GM23338 (cell line): Measurements from ENCODE around the gene MFAP4. TPM values are rescaled to one million over a fixed set of nuclear protein-coding genes. Genes with fewer than 3 reads are reported as not detected.

Source experiments
- ATAC-seq: fragments of 200-7000 bp; cut with Tn5 transposase; 3 replicates; pipeline ENCODE4 v1.9.1; 2020
- DNase-seq: peaks from one replicate; pipeline ENCODE4 v3.0.0-alpha.2; 2015; ENCODE audit warnings: low spot score
- H2AFZ ChIP-seq: fragments of 200-600 bp; sonication (generic); 2 replicates; pipeline ENCODE4 v1.8.0; 2016; ENCODE audit warnings: antibody characterized with exemption, mild to moderate bottlenecking, moderate library complexity
- H3F3A ChIP-seq: fragments of 200-600 bp; sonication (generic); replicated peaks from 2 replicates; pipeline ENCODE4 v1.8.0; 2017; ENCODE audit warnings: antibody characterized with exemption, mixed run types, low read depth
- H3K27ac ChIP-seq: fragments of 200-600 bp; sonication (generic); 2 replicates; pipeline ENCODE4 v1.6.1; 2016; ENCODE audit warnings: low read depth
- H3K27me3 ChIP-seq: fragments of 200-600 bp; sonication (generic); 2 replicates; pipeline ENCODE4 v1.8.0; 2016; ENCODE audit warnings: mild to moderate bottlenecking, mixed run types, moderate library complexity; ENCODE audit not compliant: insufficient read depth
- H3K36me3 ChIP-seq: fragments of 200-600 bp; sonication (generic); 2 replicates; pipeline ENCODE4 v1.8.0; 2016; ENCODE audit warnings: mild to moderate bottlenecking; ENCODE audit not compliant: insufficient read depth
- H3K4me1 ChIP-seq: fragments of 200-600 bp; sonication (generic); 2 replicates; pipeline ENCODE4 v1.8.0; 2016; ENCODE audit warnings: mild to moderate bottlenecking, moderate library complexity; ENCODE audit not compliant: insufficient read depth
- H3K4me2 ChIP-seq: fragments of 200-600 bp; sonication (generic); 2 replicates; pipeline ENCODE4 v1.7.1; 2017; ENCODE audit warnings: mixed run types
- H3K4me3 ChIP-seq: fragments of 200-600 bp; sonication (generic); 2 replicates; pipeline ENCODE4 v1.6.1; 2016; ENCODE audit warnings: mixed run types
- H3K79me2 ChIP-seq: fragments of 200-600 bp; sonication (generic); replicated peaks from 2 replicates; pipeline ENCODE4 v1.8.0; 2017; ENCODE audit warnings: mild to moderate bottlenecking; ENCODE audit not compliant: insufficient read depth
- H3K9me2 ChIP-seq: fragments of 200-600 bp; sonication (generic); 2 replicates; pipeline ENCODE4 v1.8.0; 2017; ENCODE audit not compliant: insufficient read depth
- H4K20me1 ChIP-seq: fragments of 200-600 bp; sonication (generic); replicated peaks from 2 replicates; pipeline ENCODE4 v1.8.0; 2017; ENCODE audit warnings: mild to moderate bottlenecking; ENCODE audit not compliant: insufficient read depth
- H3K27ac Mint-ChIP-seq: 2 replicates; pipeline ENCODE4 v1.8.0; 2020; ENCODE audit warnings: inconsistent platforms, mild to moderate bottlenecking, moderate library complexity, mixed read lengths
- H3K27me3 Mint-ChIP-seq: 3 replicates; pipeline ENCODE4 v1.8.0; 2022; ENCODE audit warnings: low read depth, mild to moderate bottlenecking, moderate library complexity, mixed read lengths, inconsistent platforms; ENCODE audit not compliant: insufficient read depth, poor library complexity
- H3K36me3 Mint-ChIP-seq: 3 replicates; pipeline ENCODE4 v1.8.0; 2021; ENCODE audit warnings: low read depth, mild to moderate bottlenecking, inconsistent platforms, moderate library complexity, mixed read lengths
- H3K4me1 Mint-ChIP-seq: 3 replicates; pipeline ENCODE4 v1.8.0; 2020; ENCODE audit warnings: mild to moderate bottlenecking, inconsistent platforms, mixed read lengths
- H3K4me3 Mint-ChIP-seq: 3 replicates; pipeline ENCODE4 v1.8.0; 2021; ENCODE audit warnings: moderate library complexity, mild to moderate bottlenecking, inconsistent platforms, mixed read lengths
- H3K9me3 Mint-ChIP-seq: 3 replicates; pipeline ENCODE4 v1.8.0; 2020; ENCODE audit warnings: moderate library complexity, mild to moderate bottlenecking, inconsistent platforms, mixed read lengths
- CREB1 ChIP-seq: fragments of 250-450 bp; sonication (Bioruptor Pico); IDR thresholded peaks from 2 replicates; pipeline ENCODE4 v1.5.0; 2020; ENCODE audit warnings: low read depth, mild to moderate bottlenecking, moderate library complexity
- EZH2 ChIP-seq: fragments of 200-600 bp; sonication (generic); IDR thresholded peaks from one replicate; pipeline ENCODE4 v1.8.0; 2017; ENCODE audit warnings: antibody characterized with exemption, mild to moderate bottlenecking, low read depth; ENCODE audit not compliant: unreplicated experiment
- EZH2phosphoT487 ChIP-seq: fragments of 200-600 bp; sonication (generic); IDR thresholded peaks from one replicate; pipeline ENCODE4 v1.8.1; 2018; ENCODE audit warnings: antibody characterized with exemption; ENCODE audit not compliant: unreplicated experiment
- NANOG ChIP-seq: IDR thresholded peaks from 2 replicates; pipeline ENCODE4 v1.6.1; 2016; ENCODE audit warnings: antibody characterized with exemption, borderline replicate concordance
- POLR2AphosphoS5 ChIP-seq: IDR thresholded peaks from 2 replicates; pipeline ENCODE4 v1.6.1; 2016; ENCODE audit warnings: antibody characterized with exemption, low read depth
- STAT1 ChIP-seq: IDR thresholded peaks from one replicate; pipeline ENCODE4 v1.6.1; 2016; ENCODE audit warnings: antibody characterized with exemption; ENCODE audit not compliant: unreplicated experiment
- ZNF114 ChIP-seq: fragments of 250-450 bp; sonication (Bioruptor Pico); IDR thresholded peaks from 2 replicates; pipeline ENCODE4 v1.5.0; 2020; ENCODE audit warnings: mild to moderate bottlenecking, moderate library complexity
- ZNF331 ChIP-seq: fragments of 250-450 bp; sonication (Bioruptor Pico); IDR thresholded peaks from 2 replicates; pipeline ENCODE4 v1.5.0; 2020; ENCODE audit warnings: low read depth, mild to moderate bottlenecking, moderate library complexity
- polyA plus RNA-seq: library from polyadenylated mRNA; unstranded; fragments of >200 nt; fragmentation: Nextera tagmentation; extraction: Ambion mirVana; gene quantifications from 2 replicates; pipeline ENCODE4 v1.2.1, GENCODE V29; 2016
- total RNA-seq: library from RNA; depleted of rRNA; stranded (reverse); fragments of >200 nt; shearing (Covaris generic); gene quantifications from 2 replicates; pipeline ENCODE4 v1.2.3, GENCODE V29; 2014
- TF ChIP-seq, protein P1 (sequence below): IDR thresholded peaks from 2 replicates; pipeline ENCODE4 v1.6.1; 2016; ENCODE audit warnings: antibody characterized with exemption
- TF ChIP-seq, protein P2 (sequence below), 2 experiments: fragments of 200-600 bp in 1 of 2; sonication (generic) in 1 of 2; conservative IDR thresholded peaks; 2 replicates each; pipeline versions ENCODE4 v1.5.1 to v1.6.1; 2016 to 2017; ENCODE audit warnings: antibody characterized with exemption in 2 of 2, low read depth in 2 of 2, mild to moderate bottlenecking in 2 of 2, moderate library complexity in 1 of 2
- TF ChIP-seq, protein P3 (sequence below): fragments of 250-450 bp; sonication (Bioruptor Pico); IDR thresholded peaks from 2 replicates; pipeline ENCODE4 v1.5.0; 2020; ENCODE audit warnings: mild to moderate bottlenecking, moderate library complexity
- TF ChIP-seq, protein P4 (sequence below): IDR thresholded peaks from one replicate; pipeline ENCODE4 v1.6.1; 2018; ENCODE audit warnings: antibody characterized with exemption; ENCODE audit not compliant: unreplicated experiment

Gene MFAP4
- total and polyA plus RNA-seq, 2 experiments from 2014 or later, result 7.7 to 9.7 TPM

DNA sequence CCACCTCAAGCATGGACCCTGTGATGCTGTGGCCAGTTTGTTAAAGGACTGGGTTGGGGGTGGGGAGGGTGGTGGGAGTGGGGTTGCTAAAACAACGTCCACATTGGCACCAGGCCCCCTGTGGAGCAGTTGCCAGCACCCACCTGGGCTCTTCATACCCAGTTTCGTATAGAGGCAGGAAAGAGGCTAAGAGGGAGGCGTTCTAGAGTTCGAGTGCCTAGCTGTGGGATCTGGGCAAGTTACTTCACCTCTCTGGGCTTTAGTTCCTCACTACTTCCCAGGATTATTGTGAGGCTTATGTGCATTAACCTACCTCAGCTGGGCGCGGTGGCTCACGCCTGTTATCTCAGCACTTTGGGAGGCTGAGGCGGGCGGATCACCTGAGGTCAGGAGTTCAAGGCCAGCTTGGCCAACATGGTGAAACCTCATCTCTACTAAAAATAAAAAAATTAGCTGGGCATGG lies 1.4 kb downstream of the MFAP4 start:
- peaks cover 39% of the 10 kb centered on the region for H3K4me1 Mint-ChIP-seq
- Histone ChIP-seq H4K20me1 (peaks cover 1% of the 10 kb centered on the region; the same call in 1 of the 2 replicates), H3K4me3 (no peak overlapping the region), H3K27me3 (no peaks in the 10 kb centered on the region), H3K4me2 (no peak overlapping the region), H2AFZ (no peak overlapping the region), H3K9me2 (no peaks in the 10 kb centered on the region), H3K27ac (no peak overlapping the region), H3K36me3 (no peaks in the 10 kb centered on the region; the same call in 1 of the 2 replicates), H3F3A (peaks cover 12% of the 10 kb centered on the region), H3K4me1 (peaks cover 16% of the 10 kb centered on the region), H3K79me2 (peaks cover 8% of the 10 kb centered on the region)
- TF ChIP-seq, protein P1, sequence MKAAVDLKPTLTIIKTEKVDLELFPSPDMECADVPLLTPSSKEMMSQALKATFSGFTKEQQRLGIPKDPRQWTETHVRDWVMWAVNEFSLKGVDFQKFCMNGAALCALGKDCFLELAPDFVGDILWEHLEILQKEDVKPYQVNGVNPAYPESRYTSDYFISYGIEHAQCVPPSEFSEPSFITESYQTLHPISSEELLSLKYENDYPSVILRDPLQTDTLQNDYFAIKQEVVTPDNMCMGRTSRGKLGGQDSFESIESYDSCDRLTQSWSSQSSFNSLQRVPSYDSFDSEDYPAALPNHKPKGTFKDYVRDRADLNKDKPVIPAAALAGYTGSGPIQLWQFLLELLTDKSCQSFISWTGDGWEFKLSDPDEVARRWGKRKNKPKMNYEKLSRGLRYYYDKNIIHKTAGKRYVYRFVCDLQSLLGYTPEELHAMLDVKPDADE, result no peak
- TF ChIP-seq EZH2 (no peak), EZH2phosphoT487 (no peak), ZNF331 (CRISPR knock-in tag) (no peak), POLR2AphosphoS5 (no peak), CREB1 (no peak), STAT1 (no peak), NANOG (no peak), ZNF114 (no peak)
- TF ChIP-seq, protein P2, sequence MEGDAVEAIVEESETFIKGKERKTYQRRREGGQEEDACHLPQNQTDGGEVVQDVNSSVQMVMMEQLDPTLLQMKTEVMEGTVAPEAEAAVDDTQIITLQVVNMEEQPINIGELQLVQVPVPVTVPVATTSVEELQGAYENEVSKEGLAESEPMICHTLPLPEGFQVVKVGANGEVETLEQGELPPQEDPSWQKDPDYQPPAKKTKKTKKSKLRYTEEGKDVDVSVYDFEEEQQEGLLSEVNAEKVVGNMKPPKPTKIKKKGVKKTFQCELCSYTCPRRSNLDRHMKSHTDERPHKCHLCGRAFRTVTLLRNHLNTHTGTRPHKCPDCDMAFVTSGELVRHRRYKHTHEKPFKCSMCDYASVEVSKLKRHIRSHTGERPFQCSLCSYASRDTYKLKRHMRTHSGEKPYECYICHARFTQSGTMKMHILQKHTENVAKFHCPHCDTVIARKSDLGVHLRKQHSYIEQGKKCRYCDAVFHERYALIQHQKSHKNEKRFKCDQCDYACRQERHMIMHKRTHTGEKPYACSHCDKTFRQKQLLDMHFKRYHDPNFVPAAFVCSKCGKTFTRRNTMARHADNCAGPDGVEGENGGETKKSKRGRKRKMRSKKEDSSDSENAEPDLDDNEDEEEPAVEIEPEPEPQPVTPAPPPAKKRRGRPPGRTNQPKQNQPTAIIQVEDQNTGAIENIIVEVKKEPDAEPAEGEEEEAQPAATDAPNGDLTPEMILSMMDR (conservative IDR thresholded peaks at IDR 0.05; ENCODE audit: low read depth in 2 of 2), result no peak
- TF ChIP-seq, protein P3, sequence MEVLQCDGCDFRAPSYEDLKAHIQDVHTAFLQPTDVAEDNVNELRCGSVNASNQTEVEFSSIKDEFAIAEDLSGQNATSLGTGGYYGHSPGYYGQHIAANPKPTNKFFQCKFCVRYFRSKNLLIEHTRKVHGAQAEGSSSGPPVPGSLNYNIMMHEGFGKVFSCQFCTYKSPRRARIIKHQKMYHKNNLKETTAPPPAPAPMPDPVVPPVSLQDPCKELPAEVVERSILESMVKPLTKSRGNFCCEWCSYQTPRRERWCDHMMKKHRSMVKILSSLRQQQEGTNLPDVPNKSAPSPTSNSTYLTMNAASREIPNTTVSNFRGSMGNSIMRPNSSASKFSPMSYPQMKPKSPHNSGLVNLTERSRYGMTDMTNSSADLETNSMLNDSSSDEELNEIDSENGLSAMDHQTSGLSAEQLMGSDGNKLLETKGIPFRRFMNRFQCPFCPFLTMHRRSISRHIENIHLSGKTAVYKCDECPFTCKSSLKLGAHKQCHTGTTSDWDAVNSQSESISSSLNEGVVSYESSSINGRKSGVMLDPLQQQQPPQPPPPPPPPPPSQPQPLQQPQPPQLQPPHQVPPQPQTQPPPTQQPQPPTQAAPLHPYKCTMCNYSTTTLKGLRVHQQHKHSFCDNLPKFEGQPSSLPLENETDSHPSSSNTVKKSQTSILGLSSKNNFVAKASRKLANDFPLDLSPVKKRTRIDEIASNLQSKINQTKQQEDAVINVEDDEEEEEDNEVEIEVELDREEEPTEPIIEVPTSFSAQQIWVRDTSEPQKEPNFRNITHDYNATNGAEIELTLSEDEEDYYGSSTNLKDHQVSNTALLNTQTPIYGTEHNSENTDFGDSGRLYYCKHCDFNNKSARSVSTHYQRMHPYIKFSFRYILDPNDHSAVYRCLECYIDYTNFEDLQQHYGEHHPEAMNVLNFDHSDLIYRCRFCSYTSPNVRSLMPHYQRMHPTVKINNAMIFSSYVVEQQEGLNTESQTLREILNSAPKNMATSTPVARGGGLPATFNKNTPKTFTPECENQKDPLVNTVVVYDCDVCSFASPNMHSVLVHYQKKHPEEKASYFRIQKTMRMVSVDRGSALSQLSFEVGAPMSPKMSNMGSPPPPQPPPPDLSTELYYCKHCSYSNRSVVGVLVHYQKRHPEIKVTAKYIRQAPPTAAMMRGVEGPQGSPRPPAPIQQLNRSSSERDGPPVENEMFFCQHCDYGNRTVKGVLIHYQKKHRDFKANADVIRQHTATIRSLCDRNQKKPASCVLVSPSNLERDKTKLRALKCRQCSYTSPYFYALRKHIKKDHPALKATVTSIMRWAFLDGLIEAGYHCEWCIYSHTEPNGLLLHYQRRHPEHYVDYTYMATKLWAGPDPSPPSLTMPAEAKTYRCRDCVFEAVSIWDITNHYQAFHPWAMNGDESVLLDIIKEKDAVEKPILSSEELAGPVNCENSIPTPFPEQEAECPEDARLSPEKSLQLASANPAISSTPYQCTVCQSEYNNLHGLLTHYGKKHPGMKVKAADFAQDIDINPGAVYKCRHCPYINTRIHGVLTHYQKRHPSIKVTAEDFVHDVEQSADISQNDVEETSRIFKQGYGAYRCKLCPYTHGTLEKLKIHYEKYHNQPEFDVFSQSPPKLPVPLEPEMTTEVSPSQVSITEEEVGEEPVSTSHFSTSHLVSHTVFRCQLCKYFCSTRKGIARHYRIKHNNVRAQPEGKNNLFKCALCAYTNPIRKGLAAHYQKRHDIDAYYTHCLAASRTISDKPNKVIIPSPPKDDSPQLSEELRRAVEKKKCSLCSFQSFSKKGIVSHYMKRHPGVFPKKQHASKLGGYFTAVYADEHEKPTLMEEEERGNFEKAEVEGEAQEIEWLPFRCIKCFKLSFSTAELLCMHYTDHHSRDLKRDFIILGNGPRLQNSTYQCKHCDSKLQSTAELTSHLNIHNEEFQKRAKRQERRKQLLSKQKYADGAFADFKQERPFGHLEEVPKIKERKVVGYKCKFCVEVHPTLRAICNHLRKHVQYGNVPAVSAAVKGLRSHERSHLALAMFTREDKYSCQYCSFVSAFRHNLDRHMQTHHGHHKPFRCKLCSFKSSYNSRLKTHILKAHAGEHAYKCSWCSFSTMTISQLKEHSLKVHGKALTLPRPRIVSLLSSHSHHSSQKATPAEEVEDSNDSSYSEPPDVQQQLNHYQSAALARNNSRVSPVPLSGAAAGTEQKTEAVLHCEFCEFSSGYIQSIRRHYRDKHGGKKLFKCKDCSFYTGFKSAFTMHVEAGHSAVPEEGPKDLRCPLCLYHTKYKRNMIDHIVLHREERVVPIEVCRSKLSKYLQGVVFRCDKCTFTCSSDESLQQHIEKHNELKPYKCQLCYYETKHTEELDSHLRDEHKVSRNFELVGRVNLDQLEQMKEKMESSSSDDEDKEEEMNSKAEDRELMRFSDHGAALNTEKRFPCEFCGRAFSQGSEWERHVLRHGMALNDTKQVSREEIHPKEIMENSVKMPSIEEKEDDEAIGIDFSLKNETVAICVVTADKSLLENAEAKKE (CRISPR knock-in tag), result no peak
- TF ChIP-seq, protein P4, sequence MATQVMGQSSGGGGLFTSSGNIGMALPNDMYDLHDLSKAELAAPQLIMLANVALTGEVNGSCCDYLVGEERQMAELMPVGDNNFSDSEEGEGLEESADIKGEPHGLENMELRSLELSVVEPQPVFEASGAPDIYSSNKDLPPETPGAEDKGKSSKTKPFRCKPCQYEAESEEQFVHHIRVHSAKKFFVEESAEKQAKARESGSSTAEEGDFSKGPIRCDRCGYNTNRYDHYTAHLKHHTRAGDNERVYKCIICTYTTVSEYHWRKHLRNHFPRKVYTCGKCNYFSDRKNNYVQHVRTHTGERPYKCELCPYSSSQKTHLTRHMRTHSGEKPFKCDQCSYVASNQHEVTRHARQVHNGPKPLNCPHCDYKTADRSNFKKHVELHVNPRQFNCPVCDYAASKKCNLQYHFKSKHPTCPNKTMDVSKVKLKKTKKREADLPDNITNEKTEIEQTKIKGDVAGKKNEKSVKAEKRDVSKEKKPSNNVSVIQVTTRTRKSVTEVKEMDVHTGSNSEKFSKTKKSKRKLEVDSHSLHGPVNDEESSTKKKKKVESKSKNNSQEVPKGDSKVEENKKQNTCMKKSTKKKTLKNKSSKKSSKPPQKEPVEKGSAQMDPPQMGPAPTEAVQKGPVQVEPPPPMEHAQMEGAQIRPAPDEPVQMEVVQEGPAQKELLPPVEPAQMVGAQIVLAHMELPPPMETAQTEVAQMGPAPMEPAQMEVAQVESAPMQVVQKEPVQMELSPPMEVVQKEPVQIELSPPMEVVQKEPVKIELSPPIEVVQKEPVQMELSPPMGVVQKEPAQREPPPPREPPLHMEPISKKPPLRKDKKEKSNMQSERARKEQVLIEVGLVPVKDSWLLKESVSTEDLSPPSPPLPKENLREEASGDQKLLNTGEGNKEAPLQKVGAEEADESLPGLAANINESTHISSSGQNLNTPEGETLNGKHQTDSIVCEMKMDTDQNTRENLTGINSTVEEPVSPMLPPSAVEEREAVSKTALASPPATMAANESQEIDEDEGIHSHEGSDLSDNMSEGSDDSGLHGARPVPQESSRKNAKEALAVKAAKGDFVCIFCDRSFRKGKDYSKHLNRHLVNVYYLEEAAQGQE, result no peak
- peaks cover 8% of the 10 kb centered on the region for H3K27me3 Mint-ChIP-seq
- H3K27ac Mint-ChIP-seq, result no peak overlapping the region
- H3K9me3 Mint-ChIP-seq, result no peaks in the 10 kb centered on the region; the same call in 2 of the 3 replicates
- no peak overlapping the region for H3K4me3 Mint-ChIP-seq
- DNase-seq, result no peak
- ATAC-seq, result no peak
- H3K36me3 Mint-ChIP-seq, result peaks cover 51% of the 10 kb centered on the region
